ENCODE data around the gene CRHR2. TPM values are rescaled to one million over a fixed set of nuclear protein-coding genes. Genes with fewer than 3 reads are reported as not detected.
A peak's percentile ranks its signal among the peaks of the same experiment; 100 is the strongest.

Gene CRHR2
- total and polyA plus RNA-seq, 4 donors, result 0.23 to 1.5 TPM; not detected in 2

GRCh38 chr7:30679664-30680063, 2.6 kb downstream of the CRHR2 start:
- ATAC-seq (ENCODE audit: low FRiP score) (no peak), DNase-seq (no peak)
- 3 to 11% methylated on average over 2 of the region's 2 CpGs for WGBS, 2 donors
- Histone ChIP-seq H3K27me3 (ENCODE audit: control insufficient read depth in 1 of 2, insufficient read depth in 2 of 2, low read length in 1 of 2) (no peaks in the 10 kb centered on the region), H3K4me3 (ENCODE audit: low read length in 2 of 2) (no peak overlapping the region), H3K9me3 (ENCODE audit: control insufficient read depth, low read length) (no peaks in the 10 kb centered on the region), H3K27ac (ENCODE audit: low read depth in 1 of 2, low read length in 2 of 2) (no peak overlapping the region), H3K4me1 (ENCODE audit: control insufficient read depth in 1 of 2, insufficient read depth in 2 of 2, low read length in 2 of 2) (no peaks in the 10 kb centered on the region), H3K36me3 (ENCODE audit: control insufficient read depth in 1 of 2, insufficient read depth in 2 of 2, low read length in 1 of 2) (no peaks in the 10 kb centered on the region)
- intact Hi-C loops (cut with DNase I), result no loop called here

- ATAC-seq (ENCODE audit: low FRiP score), result no peak
- WGBS, 2 donors, result 85 to 91% methylated on average over 2 of the region's 2 CpGs
- Histone ChIP-seq H3K4me3 (ENCODE audit: low read length in 2 of 2) (no peak overlapping the region), H3K27ac (ENCODE audit: low read depth in 1 of 2, low read length in 2 of 2) (no peak overlapping the region), H3K4me1 (ENCODE audit: control insufficient read depth in 1 of 2, insufficient read depth in 2 of 2, low read length in 2 of 2) (no peaks in the 10 kb centered on the region), H3K27me3 (ENCODE audit: control insufficient read depth in 1 of 2, insufficient read depth in 2 of 2, low read length in 1 of 2) (no peaks in the 10 kb centered on the region), H3K36me3 (ENCODE audit: control insufficient read depth in 1 of 2, insufficient read depth in 2 of 2, low read length in 1 of 2) (no peaks in the 10 kb centered on the region), H3K9me3 (ENCODE audit: control insufficient read depth, low read length) (no peaks in the 10 kb centered on the region)
- intact Hi-C loops (cut with DNase I), result no loop called here
- no peak for DNase-seq
Measured at GRCh38 chr7:30678805-30679204, 3.5 kb downstream of the CRHR2 start.

GRCh38 chr7:30674876-30675275, 7.4 kb downstream of the CRHR2 start:
- intact Hi-C loops (cut with DNase I), result no loop called here
- H3K27ac ChIP-seq (ENCODE audit: low read depth in 1 of 2, low read length in 2 of 2), result no peak overlapping the region
- H3K4me1 ChIP-seq (ENCODE audit: control insufficient read depth in 1 of 2, insufficient read depth in 2 of 2, low read length in 2 of 2), result no peaks in the 10 kb centered on the region
- no peak overlapping the region for H3K4me3 ChIP-seq (ENCODE audit: low read length in 2 of 2)
- peaks cover 2% of the 10 kb centered on the region for H3K9me3 ChIP-seq (ENCODE audit: control insufficient read depth, low read length)
- DNase-seq (no peak), ATAC-seq (ENCODE audit: low FRiP score) (no peak)
- 33 to 45% methylated on average over 2 of the region's 2 CpGs for WGBS, 2 donors
- H3K36me3 ChIP-seq (ENCODE audit: control insufficient read depth in 1 of 2, insufficient read depth in 2 of 2, low read length in 1 of 2), result no peaks in the 10 kb centered on the region
- H3K27me3 ChIP-seq (ENCODE audit: control insufficient read depth in 1 of 2, insufficient read depth in 2 of 2, low read length in 1 of 2), result no peaks in the 10 kb centered on the region

DNA sequence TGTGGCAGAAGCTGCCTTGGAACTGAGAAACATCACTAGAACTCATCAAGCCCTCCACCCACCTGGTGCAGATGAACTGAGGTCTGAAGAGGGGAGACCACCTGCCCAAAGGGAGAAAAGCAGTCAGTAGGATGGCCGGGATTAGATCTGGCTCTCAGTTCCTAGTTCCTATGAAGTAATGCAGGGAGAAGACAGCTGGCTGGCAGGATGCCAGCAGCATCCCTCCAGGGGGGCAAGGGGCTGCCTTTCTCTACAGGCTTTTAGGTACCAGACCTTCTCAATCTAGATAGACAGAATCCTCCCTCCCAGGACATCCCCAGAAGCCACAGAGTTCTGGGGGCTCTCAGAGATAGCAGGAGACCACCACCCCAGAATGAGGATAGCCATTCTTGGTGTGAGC, 7.8 kb downstream of the CRHR2 start:
- no peak for DNase-seq
- H3K4me1 ChIP-seq (ENCODE audit: control insufficient read depth in 1 of 2, insufficient read depth in 2 of 2, low read length in 2 of 2), result no peaks in the 10 kb centered on the region
- no peaks in the 10 kb centered on the region for H3K36me3 ChIP-seq (ENCODE audit: control insufficient read depth in 1 of 2, insufficient read depth in 2 of 2, low read length in 1 of 2)
- WGBS, 2 donors, result 13 to 31% methylated on average over 1 of the region's 1 CpG
- ATAC-seq (ENCODE audit: low FRiP score), result no peak
- peaks cover 2% of the 10 kb centered on the region for H3K9me3 ChIP-seq (ENCODE audit: control insufficient read depth, low read length)
- H3K4me3 ChIP-seq (ENCODE audit: low read length in 2 of 2), result no peak overlapping the region
- intact Hi-C loops (cut with DNase I), result no loop called here
- H3K27ac ChIP-seq (ENCODE audit: low read depth in 1 of 2, low read length in 2 of 2), result no peak overlapping the region
- no peaks in the 10 kb centered on the region for H3K27me3 ChIP-seq (ENCODE audit: control insufficient read depth in 1 of 2, insufficient read depth in 2 of 2, low read length in 1 of 2)

- no peak overlapping the region for H3K4me3 ChIP-seq (ENCODE audit: low read length in 2 of 2)
- H3K27ac ChIP-seq (ENCODE audit: low read depth in 1 of 2, low read length in 2 of 2), result no peak overlapping the region
- no peaks in the 10 kb centered on the region for H3K27me3 ChIP-seq (ENCODE audit: control insufficient read depth in 1 of 2, insufficient read depth in 2 of 2, low read length in 1 of 2)
- H3K4me1 ChIP-seq (ENCODE audit: control insufficient read depth in 1 of 2, insufficient read depth in 2 of 2, low read length in 2 of 2), result no peaks in the 10 kb centered on the region
- 0 to 3% methylated on average over 6 of the region's 6 CpGs for WGBS, 2 donors
- DNase-seq (no peak), ATAC-seq (ENCODE audit: low FRiP score) (no peak)
- intact Hi-C loops (cut with DNase I), result no loop called here
- peaks cover 2% of the 10 kb centered on the region for H3K9me3 ChIP-seq (ENCODE audit: control insufficient read depth, low read length)
- H3K36me3 ChIP-seq (ENCODE audit: control insufficient read depth in 1 of 2, insufficient read depth in 2 of 2, low read length in 1 of 2), result no peaks in the 10 kb centered on the region
Measured at GRCh38 chr7:30671793-30672465, 10.3 kb downstream of the CRHR2 start.

GRCh38 chr7:30668102-30668501, 14.2 kb downstream of the CRHR2 start:
- H3K27me3 ChIP-seq (ENCODE audit: control insufficient read depth in 1 of 2, insufficient read depth in 2 of 2, low read length in 1 of 2), result no peaks in the 10 kb centered on the region
- ATAC-seq (ENCODE audit: low FRiP score), result no peak
- no peak for DNase-seq
- H3K4me3 ChIP-seq (ENCODE audit: low read length in 2 of 2), result no peak overlapping the region
- H3K4me1 ChIP-seq (ENCODE audit: control insufficient read depth in 1 of 2, insufficient read depth in 2 of 2, low read length in 2 of 2), result no peaks in the 10 kb centered on the region
- peaks cover 2% of the 10 kb centered on the region for H3K9me3 ChIP-seq (ENCODE audit: control insufficient read depth, low read length)
- H3K36me3 ChIP-seq (ENCODE audit: control insufficient read depth in 1 of 2, insufficient read depth in 2 of 2, low read length in 1 of 2), result no peaks in the 10 kb centered on the region
- 56 to 63% methylated on average over 4 of the region's 4 CpGs for WGBS, 2 donors
- intact Hi-C loops (cut with DNase I), result no loop called here
- H3K27ac ChIP-seq (ENCODE audit: low read depth in 1 of 2, low read length in 2 of 2), result no peak overlapping the region

DNA sequence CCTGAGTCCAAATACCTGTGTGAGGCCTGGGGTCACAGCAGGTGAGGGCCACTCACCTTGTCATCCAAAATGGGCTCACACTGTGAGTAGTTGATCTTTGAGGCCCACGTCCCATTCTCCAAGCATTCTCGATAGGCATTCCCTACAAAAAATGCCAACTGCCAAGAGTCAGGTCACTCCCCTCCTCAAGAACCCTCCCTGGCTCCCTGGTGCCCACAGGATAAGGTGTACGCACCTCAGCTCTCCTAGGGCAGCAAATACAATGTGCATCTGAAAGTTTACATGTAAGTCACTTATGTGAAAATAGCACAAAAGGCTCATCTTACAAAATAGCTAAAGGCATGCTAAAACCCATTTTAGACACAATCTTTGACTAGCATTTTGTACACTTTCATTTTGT, 15.1 kb downstream of the CRHR2 start:
- intact Hi-C loops (cut with DNase I), result no loop called here
- WGBS, 2 donors, result 63 to 71% methylated on average over 3 of the region's 3 CpGs
- H3K4me1 ChIP-seq (ENCODE audit: control insufficient read depth in 1 of 2, insufficient read depth in 2 of 2, low read length in 2 of 2), result no peaks in the 10 kb centered on the region
- DNase-seq (no peak), ATAC-seq (ENCODE audit: low FRiP score) (no peak)
- H3K27me3 ChIP-seq (ENCODE audit: control insufficient read depth in 1 of 2, insufficient read depth in 2 of 2, low read length in 1 of 2), result no peaks in the 10 kb centered on the region
- no peaks in the 10 kb centered on the region for H3K9me3 ChIP-seq (ENCODE audit: control insufficient read depth, low read length)
- H3K36me3 ChIP-seq (ENCODE audit: control insufficient read depth in 1 of 2, insufficient read depth in 2 of 2, low read length in 1 of 2), result no peaks in the 10 kb centered on the region
- no peak overlapping the region for H3K27ac ChIP-seq (ENCODE audit: low read depth in 1 of 2, low read length in 2 of 2)
- no peak overlapping the region for H3K4me3 ChIP-seq (ENCODE audit: low read length in 2 of 2)

GRCh38 chr7:30665449-30665848, 16.8 kb downstream of the CRHR2 start:
- ATAC-seq (ENCODE audit: low FRiP score), result no peak
- no peaks in the 10 kb centered on the region for H3K9me3 ChIP-seq (ENCODE audit: control insufficient read depth, low read length)
- WGBS, 2 donors, result 80% methylated on average over 11 of the region's 11 CpGs

DNA sequence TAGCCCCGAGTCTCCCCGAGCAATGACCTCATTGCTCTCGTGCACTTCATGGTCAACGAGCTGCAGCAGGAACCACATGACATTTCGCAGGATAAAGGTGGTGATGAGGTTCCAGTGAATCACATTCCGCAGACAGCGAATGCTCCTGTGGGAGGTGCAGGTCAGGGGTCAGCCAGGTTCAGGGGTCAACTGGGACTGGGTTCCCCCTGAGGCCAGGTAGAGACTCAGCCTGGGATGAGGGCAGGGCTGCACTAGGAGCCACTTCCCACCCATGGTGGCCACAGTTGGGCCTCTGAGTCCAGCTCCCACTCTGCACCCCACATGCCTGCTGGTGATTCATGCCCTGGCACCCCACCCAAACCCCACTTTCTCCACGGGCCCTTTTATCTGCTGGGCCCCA, 17.2 kb downstream of the CRHR2 start:
- H3K27ac ChIP-seq (ENCODE audit: low read depth in 1 of 2, low read length in 2 of 2), result no peak overlapping the region
- no peaks in the 10 kb centered on the region for H3K4me1 ChIP-seq (ENCODE audit: control insufficient read depth in 1 of 2, insufficient read depth in 2 of 2, low read length in 2 of 2)
- no peaks in the 10 kb centered on the region for H3K9me3 ChIP-seq (ENCODE audit: control insufficient read depth, low read length)
- H3K4me3 ChIP-seq (ENCODE audit: low read length in 2 of 2), result no peak overlapping the region
- ATAC-seq (ENCODE audit: low FRiP score), result no peak
- peak in 1 of 2 donors; percentile 16 for DNase-seq
- 72 to 73% methylated on average over 8 of the region's 8 CpGs for WGBS, 2 donors
- no peaks in the 10 kb centered on the region for H3K27me3 ChIP-seq (ENCODE audit: control insufficient read depth in 1 of 2, insufficient read depth in 2 of 2, low read length in 1 of 2)
- intact Hi-C loops (cut with DNase I), result no loop called here
- H3K36me3 ChIP-seq (ENCODE audit: control insufficient read depth in 1 of 2, insufficient read depth in 2 of 2, low read length in 1 of 2), result no peaks in the 10 kb centered on the region

More at GRCh38 chr7:30665449-30665848, 16.8 kb downstream of the CRHR2 start:
- H3K27me3 ChIP-seq (ENCODE audit: control insufficient read depth in 1 of 2, insufficient read depth in 2 of 2, low read length in 1 of 2), result no peaks in the 10 kb centered on the region
- intact Hi-C loops (cut with DNase I), result no loop called here
- H3K36me3 ChIP-seq (ENCODE audit: control insufficient read depth in 1 of 2, insufficient read depth in 2 of 2, low read length in 1 of 2), result no peaks in the 10 kb centered on the region
- no peak for DNase-seq
- H3K4me3 ChIP-seq (ENCODE audit: low read length in 2 of 2), result no peak overlapping the region
- no peak overlapping the region for H3K27ac ChIP-seq (ENCODE audit: low read depth in 1 of 2, low read length in 2 of 2)
- no peaks in the 10 kb centered on the region for H3K4me1 ChIP-seq (ENCODE audit: control insufficient read depth in 1 of 2, insufficient read depth in 2 of 2, low read length in 2 of 2)

Data from aorta (tissue), 5 donors.